GM11168 (cell line): Measurements from ENCODE around the gene ZCWPW1.
"Not testable (repeated sequence)": the region's sequence is repeated elsewhere in the genome, so short reads cannot be mapped to it uniquely, and the experiment has no call there.

ENCODE experiments used
- in situ Hi-C: fragments of 300-500 bp; cut with MboI; formaldehyde crosslinking; loops from one replicate; pipeline ENCODE4 v1.12.0; 2022; ENCODE audit warnings: low sequenced_read_pairs; ENCODE audit not compliant: unreplicated experiment

The ZCWPW1 gene

GRCh38 chr7:100456562-100456961, 28.1 kb upstream of the ZCWPW1 start:
- in situ Hi-C loops: no loop called here

DNA sequence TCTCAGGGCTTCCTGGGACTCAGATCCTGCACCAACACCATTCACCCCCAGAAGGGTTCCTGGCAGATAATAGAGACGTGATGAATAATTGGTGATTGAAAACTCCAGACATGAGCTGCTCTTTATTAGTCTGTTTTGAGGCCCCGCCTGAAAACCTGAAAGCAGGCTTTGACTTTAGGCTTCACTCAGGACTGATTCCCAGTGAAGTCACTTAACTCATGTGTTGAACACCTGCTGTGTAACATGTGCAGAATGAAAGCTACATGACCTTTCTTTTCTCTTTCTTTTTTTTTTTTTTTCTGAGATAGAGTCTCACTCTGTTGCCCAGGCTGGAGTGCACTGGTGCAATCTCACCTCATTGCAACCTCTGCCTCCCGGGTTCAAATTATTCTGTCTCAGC, 26.7 kb upstream of the ZCWPW1 start:
- in situ Hi-C loops: no loop called here

GRCh38 chr7:100453854-100454253, 25.4 kb upstream of the ZCWPW1 start:
- in situ Hi-C loops: not testable (repeated sequence)

DNA sequence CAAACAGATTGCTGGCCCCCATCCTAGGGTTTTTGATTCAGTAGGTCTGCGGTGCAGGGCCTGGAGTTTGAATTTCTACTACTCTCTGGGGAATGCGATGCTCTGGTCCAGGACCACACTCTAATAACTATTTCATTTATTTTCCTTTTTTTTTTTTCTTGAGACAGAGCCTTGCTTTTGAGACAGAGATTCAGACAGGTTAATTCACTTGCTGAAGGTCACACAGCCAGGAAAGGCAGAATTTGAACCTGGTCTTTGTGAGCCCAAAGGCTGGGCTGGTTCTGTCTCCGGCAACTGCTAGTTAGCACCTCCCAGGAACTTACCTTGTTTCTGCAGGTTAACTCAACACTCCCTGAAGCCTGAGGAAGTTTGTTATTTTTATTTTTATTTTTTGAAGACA, 24.0 kb upstream of the ZCWPW1 start:
- in situ Hi-C loops: no loop called here

DNA sequence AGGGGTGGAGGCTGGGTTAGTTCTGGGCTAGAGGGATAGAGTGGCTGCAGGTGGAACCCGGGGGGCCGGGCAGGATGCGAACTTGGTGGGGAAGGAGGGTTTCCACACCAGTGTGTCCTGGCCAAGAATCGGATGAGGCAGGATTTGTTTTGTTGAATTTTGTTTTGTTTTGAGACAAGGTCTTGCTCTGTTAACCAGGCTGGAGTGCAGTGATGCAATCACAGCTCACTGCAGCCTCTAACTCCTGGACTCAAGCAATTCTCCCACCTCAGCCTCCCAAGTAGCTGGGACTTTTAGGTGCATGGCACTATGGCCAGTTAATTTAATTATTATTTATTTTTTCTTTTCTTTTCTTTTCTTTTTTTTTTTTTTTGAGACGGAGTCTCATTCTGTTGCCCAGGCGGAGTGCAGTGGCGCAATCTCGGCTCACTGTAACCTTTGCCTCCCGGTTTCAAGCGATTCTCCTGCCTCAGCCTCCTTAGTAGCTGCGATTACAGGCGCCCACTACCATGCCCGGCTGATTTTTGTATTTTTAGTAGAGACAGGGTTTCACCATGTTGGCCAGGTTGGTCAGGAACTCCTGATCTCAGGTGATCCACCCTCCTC, 20.8 kb upstream of the ZCWPW1 start:
- in situ Hi-C loops: no loop called here

DNA sequence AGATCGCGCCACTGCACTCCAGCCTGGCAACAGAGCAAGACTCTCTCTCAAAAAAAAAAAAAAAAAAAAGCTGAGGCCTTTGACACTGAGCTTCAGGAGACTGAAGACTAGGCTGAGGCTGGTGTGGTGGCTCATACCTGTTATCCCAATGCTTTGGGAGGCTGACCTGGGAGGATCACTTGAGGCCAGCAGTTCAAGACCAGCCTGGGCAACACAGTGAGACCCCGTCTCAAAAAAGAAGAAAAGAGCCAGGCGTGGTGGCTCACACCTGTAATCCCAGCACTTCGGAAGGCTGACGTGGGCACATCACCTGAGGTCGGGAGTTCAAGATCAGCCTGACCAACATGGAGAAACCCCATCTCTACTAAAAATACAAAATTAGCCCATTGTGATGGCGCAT, 18.9 kb upstream of the ZCWPW1 start:
- in situ Hi-C loops: not testable (repeated sequence)

DNA sequence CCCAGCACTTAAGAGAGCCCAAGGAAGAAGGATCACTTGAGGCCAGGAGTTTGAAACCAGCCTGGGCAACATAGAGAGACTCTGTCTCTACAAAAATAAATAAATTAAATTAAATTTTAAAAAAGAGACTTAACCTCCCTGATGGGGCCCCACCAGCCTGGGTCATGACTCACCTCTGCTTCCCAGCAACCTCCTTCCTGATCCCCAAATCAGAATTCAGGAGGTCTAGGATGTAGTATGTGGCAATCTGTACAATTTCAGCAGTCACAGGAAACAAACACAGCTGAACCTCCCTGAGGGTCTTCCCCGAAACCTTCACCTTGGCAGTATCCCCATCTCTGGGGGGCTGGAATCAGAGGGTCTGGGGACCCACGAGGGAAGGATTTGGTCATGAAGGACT, 17.5 kb upstream of the ZCWPW1 start:
- in situ Hi-C loops: no loop called here

GRCh38 chr7:100444311-100445278, 16.1 kb upstream of the ZCWPW1 start:
- in situ Hi-C loops: no loop called here

- in situ Hi-C loops: no loop called here
These were observed 14.8 kb upstream of the ZCWPW1 start for GRCh38 chr7:100443096-100443840.

DNA sequence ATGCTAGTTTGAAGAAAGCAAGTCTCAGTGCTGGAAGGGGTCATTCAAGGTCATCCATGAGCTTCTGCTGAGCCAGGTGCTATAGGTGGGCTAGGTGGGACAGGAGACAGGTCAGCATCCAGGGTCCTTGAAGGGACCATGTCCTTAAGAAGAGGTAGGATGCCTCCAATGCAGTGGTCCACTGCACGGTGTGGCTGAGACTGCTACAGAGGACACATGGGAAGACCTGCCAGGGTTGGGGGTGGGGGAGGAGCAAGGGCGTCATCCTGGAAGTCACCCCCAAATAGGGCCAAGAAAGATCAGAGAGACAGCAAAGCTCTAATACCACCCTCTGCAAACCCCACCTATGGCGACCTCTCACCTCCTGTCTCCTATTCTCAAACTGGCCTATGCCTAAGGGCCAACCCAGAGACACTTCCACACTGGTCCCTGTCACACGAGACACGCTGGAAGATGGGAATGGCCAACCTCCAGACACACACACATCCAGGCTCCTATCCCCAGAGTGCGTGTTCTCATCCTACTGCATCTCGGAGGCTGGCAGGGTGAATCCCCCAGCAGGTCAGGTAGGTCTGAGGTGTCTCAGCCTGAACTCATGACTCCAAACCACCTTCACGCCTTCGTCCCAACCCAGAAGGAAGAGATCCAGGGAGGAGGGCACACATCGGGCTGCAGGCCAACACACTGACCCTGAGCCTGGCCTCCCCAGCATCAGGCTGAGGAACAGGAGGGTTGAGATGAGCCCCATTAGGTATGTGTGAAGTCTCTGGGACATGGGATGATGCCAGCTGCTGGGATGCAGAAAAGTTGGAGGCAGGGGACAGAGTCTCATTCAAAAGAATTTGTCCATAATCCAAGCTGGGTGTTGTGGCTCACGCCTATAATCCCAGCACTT, 13.4 kb upstream of the ZCWPW1 start:
- in situ Hi-C loops: no loop called here

DNA sequence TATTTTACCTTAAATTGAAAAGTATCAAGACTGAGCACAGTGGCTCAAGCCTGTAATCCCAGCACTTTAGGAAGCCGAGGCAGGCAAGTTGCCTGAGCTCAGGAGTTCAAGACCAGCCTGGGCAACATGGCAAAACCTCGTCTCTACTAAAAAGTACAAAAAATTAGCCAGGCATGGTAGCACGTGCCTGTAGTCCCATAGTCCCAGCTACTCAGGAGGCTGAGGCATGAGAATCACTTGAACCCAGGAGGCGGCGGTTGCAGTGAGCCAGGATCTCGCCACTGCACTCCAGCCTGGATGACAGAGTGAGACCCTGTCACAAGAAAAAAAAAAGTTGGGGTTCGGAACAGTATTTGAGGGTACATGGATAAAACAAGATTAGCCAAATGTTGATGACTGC, 10.7 kb upstream of the ZCWPW1 start:
- in situ Hi-C loops: not testable (repeated sequence)

DNA sequence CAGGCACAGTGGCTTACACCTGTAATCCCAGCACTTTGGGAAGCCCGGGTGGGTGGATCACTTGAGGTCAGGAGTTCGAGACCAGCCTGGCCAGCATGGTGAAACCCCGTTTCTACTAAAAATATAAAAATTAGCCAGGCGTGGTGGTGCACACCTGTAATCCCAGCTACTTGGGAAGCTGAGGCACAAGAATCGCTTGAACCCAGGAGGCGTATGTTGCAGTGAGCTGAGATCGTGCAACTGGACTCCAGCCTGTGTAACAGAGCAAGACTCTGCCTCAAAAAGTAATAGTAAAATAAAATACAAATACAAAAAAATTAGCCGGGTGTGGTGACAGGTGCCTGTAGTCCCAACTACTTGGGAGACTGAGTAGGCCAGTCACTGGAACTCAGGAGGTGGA, 10.2 kb upstream of the ZCWPW1 start:
- in situ Hi-C loops: not testable (repeated sequence)

DNA sequence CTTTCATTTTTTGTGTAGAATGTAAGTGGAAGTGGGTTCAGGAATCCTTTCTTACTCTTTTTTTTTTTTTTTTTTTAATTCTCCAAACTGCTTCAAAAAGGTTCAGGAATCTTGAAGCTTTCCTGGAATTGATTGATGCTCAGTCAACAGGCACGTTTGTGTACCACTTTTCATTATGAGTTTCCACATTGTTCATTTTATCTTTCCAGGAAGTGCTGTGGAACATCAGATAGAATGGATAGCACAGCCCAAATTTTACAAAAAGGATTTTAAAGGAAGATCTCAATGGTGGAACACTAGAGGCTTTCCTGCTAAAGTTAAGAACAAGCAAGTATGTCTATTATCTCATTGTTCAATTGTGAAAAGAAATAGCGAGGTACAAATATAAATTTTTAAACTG, 9.7 kb upstream of the ZCWPW1 start:
- in situ Hi-C loops: no loop called here

GRCh38 chr7:100437150-100438100, 8.9 kb upstream of the ZCWPW1 start:
- in situ Hi-C loops: no loop called here

DNA sequence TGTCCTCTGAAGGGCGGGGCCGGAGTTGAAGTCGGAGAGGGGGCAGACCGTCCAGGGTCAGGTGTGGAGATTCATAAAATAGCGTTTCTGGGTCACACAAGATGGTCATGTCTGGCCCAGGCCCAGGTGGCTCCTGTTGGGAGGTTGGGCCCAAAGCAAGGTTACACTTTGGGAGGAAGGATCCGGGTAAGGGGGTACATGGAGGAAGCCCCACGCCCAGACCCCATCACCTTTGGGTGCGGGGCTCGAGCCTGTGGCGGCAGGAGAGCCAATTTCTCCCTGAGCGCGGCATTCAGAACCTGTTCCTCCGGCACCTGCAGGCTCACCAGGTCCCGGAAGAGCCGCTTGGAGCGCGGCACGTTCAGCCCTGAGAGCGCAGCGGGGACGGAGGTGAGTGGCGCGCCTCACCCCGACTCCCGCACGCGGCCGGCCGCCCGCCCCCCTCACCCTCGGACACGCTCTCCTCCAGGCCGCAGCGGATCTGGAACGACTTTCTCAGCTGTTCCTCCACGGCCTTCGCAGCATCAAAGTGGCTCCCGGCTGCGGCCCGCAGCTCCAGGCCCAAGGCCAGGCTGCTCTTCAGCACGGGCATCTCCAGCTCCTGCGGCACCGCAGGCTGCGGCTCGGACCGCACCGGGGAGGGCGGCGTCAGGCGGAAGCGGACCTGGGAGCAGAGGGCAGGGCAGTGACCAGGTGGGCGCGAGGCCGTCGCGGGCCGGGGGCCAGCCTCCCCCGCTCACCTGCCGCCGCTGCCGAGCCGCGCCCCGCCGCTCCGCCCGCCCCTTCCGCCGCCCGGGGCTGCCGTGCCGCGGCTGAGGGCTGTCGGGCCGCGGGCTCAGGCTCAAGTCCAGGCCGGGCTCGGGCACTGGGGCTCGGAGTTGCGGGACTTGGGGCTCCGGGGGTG, 7.2 kb upstream of the ZCWPW1 start:
- in situ Hi-C loops: no loop called here

- in situ Hi-C loops: no loop called here
These were observed 6.0 kb upstream of the ZCWPW1 start for GRCh38 chr7:100434297-100435144.
